Smooth muscle cell of the pulmonary artery (primary cell): ENCODE measurements around the gene EHMT1. TPM values are rescaled to one million over a fixed set of nuclear protein-coding genes. Genes with fewer than 3 reads are reported as not detected.

Experiments
- total RNA-seq: library from RNA; depleted of rRNA; stranded (reverse); fragments of >200 nt; gene quantifications from 2 replicates; pipeline ENCODE4 v1.2.3, GENCODE V29; 2014

The EHMT1 gene
- 48.9 and 60.2 TPM in 2 replicates for total RNA-seq

GRCh38 chr9:137618105-137619067 is at the start of gene EHMT1:
EHMT1 (plus strand) TSS chr9:137619005; CDS start chr9:137619029, 24 bp downstream.

DNA sequence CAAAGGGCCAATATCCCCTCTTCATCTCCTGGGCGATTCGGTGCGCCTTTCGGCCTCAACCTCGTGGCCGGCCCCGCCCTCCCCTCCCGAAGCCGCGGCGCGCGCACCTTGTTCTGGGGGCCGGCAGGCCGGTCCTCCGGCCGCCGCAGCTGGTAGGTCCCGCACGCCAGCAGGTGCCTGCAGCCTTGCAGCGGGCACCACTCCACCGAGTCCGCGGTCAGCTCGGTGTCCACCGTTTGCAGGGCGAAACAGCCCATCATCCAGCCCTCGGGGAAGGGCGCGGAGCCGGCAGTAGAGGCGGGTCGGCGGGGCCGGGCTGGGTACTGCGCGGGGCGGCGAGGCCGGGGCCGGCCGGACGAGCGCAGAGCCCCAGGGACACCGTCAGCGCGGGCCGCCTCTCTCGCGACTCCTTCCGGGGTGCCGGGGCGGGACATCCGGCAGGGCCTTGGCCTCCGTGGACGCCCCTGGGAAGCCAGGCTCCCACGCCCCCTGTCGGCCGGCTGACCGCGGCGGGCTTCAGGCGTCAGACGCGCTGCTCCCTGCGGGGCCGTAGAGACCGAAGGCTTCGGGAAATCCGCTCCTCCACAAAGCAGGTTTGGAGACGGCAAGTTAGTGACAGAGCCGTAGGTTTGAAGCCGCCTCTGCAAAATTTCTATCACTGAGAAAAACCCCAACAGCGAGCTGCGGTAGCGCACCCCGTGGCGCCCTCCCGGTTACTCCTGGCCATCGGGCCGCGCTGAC is 40.1 kb upstream of the EHMT1 start, which contains the start of gene DPH7:
TSS of gene DPH7 (minus strand) at position 408 of the 741 bp plus-strand sequence. CDS start at position 260, 148 bp downstream.

GRCh38 chr9:137590469-137591383 is 28.1 kb upstream of the EHMT1 start, which contains the start of gene ZMYND19:
ZMYND19 (minus strand) TSS chr9:137590512; CDS start chr9:137590263, 249 bp downstream.

DNA sequence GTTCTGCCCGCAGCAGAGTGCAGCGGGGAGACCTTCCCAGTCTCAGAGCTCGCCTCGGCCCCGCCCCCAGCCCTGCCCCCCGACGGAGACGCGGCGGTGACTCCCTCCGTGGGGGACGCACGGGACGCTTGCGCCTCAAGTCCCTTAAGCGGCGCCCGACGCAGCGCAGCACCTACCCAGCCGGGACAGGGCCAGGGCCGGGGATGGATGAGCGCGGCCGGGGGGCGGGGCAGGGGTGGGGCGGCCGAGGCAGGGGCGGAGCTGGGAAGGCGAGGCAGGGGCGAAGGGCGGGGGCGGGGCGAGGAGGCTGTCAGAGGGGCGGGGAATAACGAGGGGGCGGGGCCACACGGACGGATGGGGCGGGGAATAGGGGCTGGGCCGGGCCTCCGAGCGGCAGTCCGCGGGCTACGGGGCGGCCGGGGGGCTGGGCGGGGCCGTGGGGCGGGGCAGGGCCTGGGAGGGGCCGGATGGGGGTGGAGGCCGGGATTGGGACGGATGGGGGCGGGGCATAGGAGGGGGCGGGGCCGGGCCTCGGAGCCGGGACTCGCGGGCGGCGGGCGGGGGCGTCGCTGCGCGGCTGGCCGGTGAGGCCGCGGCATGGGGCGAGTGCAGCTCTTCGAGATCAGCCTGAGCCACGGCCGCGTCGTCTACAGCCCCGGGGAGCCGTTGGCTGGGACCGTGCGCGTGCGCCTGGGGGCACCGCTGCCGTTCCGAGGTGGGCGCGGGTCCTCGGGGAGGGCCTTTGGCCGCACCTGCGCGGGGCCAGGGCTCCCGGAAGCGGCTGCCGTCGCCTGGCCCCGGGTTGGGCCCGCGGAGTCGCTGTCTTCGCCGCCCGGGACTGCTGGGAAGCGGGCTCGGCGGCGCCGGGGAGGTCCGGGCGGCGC is 13.4 kb upstream of the EHMT1 start, which contains the start of gene ARRDC1:
TSS of gene ARRDC1 (plus strand) at position 566 of the 884 bp plus-strand sequence. CDS start at position 598, 32 bp downstream.

GRCh38 chr9:137877506-137878122 is 258.8 kb downstream of the EHMT1 start, which contains the start of gene CACNA1B:
CACNA1B (plus strand) TSS chr9:137877782; CDS start chr9:137877934, 152 bp downstream.

Other genes starting within 250 kb of the EHMT1 start
- 11.5 and 14.7 TPM in 2 replicates for gene EXD3, start 195.8 kb upstream of the EHMT1 start, total RNA-seq
- gene NOXA1, start 195.6 kb upstream of the EHMT1 start, total RNA-seq, result 0.36 and 0.46 TPM in 2 replicates
- not detected in 2 replicates for gene ENTPD8, start 177.6 kb upstream of the EHMT1 start, total RNA-seq
- 20.3 and 36.7 TPM in 2 replicates for gene NSMF, start 159.7 kb upstream of the EHMT1 start, total RNA-seq
- gene PNPLA7, start 68.6 kb upstream of the EHMT1 start, total RNA-seq, result 1.1 and 2.0 TPM in 2 replicates
- 21.7 and 30.8 TPM in 2 replicates for gene MRPL41, start 67.1 kb upstream of the EHMT1 start, total RNA-seq
- gene DPH7, start 40.1 kb upstream of the EHMT1 start, total RNA-seq, result 16.0 and 25.2 TPM in 2 replicates
- 13.4 and 21.1 TPM in 2 replicates for gene ZMYND19, start 28.5 kb upstream of the EHMT1 start, total RNA-seq
- gene ARRDC1, start 13.3 kb upstream of the EHMT1 start, total RNA-seq, result 13.4 and 20.2 TPM in 2 replicates